ENCODE data around the gene ASPN.

DNA sequence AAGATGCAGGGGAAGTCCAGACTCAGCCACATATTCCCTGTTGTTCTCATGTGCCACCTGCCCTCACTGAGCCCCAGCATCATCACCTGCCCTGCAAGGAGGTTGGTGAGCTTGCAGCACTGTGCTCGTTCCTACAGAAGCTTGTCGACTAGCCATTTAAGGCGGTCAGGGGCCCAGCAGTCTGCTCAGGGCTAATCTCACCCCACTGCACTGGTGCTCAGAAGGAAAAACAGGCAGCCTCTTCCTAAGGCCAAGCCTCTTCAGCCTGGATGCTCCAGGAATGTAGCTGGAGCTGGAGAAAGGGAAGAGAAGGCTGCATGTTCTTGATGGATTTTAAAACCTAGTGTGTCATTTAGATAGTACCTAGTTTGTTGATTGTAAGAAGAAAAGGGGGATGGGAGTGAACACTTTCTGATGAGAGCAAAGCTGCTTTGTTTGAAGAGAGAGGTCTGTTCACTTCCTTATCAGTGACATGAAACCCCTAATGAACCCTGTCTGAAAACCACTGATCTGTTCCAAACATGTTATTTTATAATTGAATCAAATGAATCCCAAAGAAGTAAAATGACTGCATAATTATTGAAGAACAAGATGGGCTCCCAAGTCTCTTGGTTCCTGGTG lies 10.6 kb upstream of the ASPN start:
- TF ChIP-seq, protein P1, sequence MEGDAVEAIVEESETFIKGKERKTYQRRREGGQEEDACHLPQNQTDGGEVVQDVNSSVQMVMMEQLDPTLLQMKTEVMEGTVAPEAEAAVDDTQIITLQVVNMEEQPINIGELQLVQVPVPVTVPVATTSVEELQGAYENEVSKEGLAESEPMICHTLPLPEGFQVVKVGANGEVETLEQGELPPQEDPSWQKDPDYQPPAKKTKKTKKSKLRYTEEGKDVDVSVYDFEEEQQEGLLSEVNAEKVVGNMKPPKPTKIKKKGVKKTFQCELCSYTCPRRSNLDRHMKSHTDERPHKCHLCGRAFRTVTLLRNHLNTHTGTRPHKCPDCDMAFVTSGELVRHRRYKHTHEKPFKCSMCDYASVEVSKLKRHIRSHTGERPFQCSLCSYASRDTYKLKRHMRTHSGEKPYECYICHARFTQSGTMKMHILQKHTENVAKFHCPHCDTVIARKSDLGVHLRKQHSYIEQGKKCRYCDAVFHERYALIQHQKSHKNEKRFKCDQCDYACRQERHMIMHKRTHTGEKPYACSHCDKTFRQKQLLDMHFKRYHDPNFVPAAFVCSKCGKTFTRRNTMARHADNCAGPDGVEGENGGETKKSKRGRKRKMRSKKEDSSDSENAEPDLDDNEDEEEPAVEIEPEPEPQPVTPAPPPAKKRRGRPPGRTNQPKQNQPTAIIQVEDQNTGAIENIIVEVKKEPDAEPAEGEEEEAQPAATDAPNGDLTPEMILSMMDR (IDR thresholded peaks at IDR 0.05; ENCODE audit: low read length) = no peak
- TF ChIP-seq EZH2 (IDR thresholded peaks at IDR 0.05; ENCODE audit: borderline replicate concordance, low read length) = no peak

Measured in OCI-LY1 (cell line).